Measurements from ENCODE around the gene ANKS1B.
"Not testable (repeated sequence)": the region's sequence is repeated elsewhere in the genome, so short reads cannot be mapped to it uniquely, and the experiment has no call there.

Gene ANKS1B

DNA sequence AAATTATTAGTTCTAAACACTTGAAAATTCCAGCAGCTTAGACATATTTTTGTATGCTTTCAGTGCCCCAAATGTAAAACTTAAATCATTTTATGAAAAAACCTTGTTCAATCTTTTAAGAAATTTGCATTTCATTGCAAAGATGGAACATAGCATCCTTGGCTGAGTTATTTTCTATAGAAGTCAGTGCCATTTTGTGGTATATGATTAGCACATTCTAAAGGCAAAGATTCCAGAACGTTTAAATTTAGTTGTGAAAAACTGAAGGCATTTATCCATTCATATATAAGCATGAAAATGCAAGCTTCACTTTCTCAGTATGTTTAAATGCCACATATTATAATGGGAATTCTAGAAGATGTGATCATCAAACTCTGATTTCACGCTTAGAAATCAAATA is 1007.5 kb downstream of the ANKS1B start:
- DNase-seq: no peak

DNA sequence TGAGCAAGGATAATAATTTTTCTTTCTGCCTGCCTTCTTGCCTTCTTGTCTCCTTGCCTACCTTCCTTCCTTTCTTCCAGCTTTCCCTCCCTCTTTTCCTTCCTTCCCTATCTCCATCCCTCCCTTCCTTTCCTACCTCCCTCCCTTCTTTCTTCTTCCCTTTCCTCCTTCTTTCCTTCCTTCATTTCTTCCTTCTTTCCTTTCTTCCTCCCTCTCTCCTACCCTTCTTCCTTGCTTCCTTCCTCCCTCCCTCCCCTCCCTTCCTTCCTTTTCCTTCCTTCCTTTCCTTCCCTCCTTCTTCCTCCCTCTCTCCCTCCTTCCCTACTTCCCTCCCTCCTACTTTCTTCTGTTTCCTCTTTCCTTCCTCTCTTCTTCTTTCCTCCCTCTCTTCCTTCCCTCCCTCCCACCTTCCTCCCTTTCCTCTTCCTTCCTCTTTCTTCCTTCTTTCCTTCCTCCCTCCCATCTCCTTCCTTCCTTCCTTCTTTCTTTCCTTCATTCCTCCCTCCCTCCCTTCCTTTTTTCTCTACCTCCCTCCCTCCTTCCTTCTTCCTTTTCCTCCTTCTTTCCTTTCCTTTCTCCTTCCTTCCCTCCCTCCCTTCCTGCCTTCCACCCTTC is 1009.9 kb downstream of the ANKS1B start:
- no peak for DNase-seq

DNA sequence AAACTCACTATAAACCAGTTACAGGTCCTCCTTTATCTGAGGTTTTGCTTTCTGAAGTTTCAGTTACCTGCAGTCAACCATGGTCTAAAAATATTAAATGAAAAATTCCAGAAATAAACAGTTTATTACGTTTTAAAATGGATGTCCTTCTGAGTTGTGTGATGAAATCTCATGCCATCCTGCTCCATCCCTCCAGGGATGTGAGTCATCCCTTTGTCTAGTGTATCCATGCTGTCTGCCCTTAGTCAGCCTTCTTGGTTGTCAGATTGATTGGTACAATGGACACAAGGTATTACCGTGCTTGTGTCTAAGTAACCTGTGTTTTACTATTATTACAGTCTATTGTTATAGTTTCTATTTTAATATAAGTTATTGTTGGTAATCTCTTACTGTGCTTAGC is 1011.3 kb downstream of the ANKS1B start:
- DNase-seq: no peak

DNA sequence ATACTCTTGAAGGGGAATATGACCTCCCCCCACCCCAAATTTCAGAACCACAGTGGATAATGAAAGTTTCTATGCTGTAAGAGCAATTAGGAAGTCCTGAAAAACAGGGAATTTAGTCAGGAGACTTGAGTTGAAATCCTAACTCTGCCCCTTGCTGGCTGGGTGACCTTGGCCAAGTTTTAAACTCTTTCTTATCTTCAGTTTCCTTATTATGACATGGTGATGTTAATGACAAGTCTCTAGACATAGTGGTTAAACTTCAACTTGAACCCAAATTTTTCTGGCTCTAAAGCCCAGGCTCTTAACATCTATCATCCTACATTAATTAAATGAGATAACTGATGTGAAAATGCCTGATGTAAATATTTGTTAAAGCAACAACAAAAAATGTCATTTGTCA is 1013.8 kb downstream of the ANKS1B start:
- no peak for DNase-seq

DNA sequence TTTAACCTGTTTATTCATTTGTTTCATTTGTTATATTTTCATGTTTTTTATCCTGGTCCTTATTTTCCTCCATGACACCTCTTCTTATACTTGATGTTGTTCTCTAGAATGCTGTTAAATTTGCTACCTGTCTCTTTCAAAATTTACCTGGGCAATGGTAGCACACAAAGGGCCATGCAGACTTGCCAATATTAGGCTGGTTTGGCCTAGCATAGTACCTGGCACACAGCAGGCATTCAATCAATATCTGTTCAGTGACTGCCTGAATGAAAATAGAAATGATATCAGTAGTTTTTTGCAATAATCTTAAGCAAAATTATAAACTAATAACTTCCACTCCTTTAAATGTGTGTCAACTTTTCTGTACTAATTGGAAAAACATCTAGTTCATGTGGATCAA is 1014.5 kb downstream of the ANKS1B start:
- DNase-seq: no peak

DNA sequence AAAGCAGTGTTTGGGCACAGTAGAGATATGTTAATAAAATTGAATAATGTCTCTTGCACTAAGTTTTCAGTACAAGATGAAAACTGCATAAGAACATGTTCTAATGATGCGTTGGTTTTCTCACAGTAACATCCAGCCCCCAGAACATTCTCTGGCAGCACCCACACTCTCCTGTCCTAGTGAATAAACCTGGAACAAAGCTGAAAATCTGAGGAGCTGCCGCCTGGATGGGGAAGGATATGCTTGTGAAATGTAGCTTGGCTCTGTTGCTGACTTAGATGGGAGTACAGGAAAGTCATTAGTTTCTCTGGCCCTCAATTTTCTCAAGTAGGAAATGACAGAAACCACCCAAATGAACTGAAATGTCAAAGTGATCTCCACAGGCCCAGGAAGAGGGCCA is 1015.8 kb downstream of the ANKS1B start:
- DNase-seq: no peak

DNA sequence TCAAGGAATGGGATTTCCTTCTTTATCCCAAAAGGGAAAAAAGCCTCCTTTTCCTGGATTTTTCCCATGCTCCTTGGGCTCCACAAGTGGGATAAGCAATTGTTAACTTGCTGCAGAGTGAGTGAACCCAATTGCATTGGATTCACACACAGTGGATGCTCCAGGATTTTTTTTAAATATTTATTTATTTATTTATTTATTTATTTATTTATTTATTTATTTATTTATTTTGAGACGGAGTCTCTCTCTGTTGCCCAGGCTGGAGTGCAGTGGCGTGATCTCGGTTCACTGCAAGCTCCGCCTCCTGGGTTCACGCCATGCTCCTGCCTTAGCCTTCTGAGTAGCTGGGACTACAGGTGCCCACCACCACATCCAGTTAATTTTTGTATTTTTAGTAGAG is 1027.6 kb downstream of the ANKS1B start:
- not testable (repeated sequence) for DNase-seq

DNA sequence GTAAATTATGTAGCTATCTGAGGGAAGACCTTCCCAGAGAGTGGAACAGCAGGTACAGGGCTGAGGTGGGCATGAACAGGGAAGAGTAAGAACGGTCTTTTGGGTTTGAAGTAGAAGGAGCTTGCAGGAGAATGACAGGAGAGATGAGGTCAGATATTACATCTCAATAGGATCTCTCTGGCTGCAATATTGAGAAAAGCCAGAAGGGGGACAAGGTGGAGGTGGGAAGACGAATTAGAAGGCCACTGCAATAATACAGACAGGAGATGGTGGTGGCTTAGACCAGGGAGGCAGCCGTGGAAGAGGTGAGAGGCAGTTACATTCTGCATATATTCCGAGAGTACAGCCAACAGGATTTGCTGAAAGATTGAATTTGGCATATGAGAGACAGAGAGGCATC is 1029.5 kb downstream of the ANKS1B start:
- no peak for DNase-seq

DNA sequence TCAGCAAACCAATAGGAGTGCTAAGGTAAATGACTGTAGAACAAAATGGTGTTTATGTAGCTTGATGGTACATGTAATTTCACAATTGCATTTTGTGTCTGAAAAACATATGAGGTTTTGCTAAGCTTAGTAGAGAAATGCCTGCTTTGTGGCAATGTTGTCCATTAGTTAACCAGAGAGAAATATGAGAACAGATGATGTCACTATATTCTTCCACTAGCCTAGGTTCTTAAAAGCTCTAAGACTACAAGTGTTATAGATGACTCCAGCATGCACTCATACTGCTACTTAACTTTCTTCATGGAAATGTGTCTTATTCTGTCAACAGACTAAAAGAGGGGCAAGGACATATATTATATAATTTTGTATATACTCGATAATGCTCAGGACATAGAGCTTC is 1030.2 kb downstream of the ANKS1B start:
- no peak for DNase-seq

DNA sequence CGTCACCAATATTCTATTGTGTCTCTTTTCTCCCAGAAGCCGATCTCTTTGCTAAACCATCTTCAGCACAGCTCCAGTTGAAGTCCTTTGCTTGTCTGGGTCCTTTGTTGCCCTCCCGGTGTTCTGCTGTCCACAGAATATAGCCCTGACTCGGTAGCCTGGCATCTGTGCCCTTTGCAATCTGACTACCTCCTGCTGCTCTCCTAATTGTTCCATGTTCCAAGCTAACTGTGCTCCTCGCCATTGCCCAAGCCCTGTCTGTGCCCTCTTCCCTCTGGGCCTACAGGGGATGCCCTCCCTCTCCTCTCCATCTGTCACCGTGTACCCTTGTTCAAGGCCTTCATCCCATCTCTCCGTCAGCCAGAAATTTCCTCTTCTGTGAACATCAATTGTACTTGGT is 1033.3 kb downstream of the ANKS1B start:
- DNase-seq: no peak

DNA sequence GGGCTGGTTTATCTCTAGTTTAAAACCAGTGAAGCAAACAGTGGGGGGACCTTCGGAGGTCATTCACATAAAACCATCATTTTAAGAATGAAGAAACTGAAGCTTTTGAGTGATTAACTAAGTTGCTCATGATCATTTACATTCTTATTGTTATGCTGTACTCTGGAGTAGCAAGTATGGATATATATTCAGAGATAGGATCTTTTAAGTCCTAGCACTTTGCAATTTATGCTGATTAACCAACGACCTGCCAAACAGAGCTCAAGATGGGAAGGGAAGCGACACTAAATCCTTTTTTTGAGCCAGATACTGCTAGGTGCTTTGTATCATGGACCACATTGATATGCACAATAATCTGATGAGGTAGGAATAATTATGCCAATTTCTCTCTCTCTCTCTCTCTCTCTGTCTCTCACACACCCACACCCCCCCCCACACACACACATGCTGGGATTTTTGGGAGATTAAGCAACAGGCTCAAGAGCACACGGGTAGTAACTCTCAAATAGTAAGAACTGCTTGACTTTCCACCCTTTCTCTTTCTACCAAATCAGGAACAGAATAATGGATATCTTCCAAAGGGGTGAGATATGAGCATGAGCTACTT is 1036.3 kb downstream of the ANKS1B start:
- DNase-seq: no peak

DNA sequence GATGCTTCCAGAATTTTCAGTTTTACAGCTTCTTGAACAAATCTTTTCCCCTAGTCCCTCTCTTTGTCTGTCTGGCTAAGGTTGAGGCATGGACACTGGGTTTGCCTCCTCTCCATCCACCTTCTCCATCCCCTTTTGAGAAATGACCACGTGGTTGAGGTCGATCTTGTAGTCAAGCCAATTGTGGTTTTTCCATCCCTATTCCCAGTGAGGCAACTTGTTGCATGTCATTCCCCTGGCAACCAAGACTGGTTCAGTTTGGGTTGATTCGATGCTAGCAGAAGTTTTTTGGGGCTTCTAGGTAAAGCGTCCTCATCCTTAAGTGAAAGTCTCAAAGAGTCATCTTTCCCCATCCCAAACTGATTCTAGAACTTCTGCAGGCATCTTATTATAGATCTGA is 1038.9 kb downstream of the ANKS1B start:
- DNase-seq: no peak

DNA sequence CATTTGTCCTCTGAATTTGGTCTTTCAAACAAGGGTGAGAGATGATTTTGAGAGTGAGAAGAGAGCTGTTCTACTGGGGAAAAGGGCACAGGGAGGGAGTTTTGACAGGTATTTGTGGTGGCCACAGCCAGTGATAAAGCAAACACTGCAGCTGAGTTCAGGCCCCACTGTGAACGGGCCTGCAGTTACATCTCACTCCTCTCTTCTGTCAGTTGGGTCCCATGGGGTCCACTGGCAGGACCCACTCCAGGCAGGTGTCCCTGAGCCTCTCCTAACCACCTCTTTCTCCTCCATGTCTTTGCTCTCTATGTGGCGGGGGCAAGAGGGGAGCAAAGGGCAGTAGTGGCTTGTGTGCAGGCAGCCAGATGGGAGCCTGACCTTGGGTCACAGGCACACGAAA is 1044.8 kb downstream of the ANKS1B start:
- no peak for DNase-seq

DNA sequence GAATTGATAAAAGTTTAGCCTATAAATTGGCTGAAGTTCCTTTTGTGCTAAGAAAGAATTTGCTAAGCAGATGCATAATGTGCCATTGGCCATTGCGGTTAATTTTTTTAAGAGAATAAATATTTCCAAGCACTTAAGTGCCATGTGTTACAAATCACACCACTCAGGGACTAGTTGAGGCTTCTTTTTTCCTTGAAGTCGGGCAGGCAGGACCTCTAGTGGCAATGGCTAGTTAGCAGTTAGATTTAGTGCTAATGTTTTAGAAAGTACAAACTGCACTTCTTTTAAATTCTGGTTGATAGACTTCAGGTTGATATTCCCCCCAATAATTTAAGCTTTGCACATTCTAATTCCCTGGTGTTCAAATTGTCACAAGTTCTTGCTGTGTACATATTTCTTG is 1045.4 kb downstream of the ANKS1B start:
- no peak for DNase-seq

DNA sequence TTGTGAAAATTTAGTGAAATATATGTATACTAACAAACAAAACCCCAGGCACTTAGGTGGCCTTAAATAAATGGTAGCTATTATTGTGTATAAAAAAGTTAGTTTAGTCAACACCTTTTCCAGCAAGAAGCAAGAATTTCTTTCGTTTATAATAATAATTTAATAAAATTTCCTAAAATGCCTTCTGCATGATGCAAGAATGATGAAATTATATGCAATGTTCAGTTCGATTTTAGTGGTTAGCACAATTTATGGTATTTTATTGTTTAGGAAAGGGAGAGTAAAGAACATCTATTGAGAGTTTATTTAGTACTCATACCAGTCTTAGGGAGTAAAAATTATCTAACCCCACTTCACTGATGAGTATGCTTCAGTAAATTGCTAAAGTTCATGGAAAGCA is 1048.9 kb downstream of the ANKS1B start:
- no peak for DNase-seq

DNA sequence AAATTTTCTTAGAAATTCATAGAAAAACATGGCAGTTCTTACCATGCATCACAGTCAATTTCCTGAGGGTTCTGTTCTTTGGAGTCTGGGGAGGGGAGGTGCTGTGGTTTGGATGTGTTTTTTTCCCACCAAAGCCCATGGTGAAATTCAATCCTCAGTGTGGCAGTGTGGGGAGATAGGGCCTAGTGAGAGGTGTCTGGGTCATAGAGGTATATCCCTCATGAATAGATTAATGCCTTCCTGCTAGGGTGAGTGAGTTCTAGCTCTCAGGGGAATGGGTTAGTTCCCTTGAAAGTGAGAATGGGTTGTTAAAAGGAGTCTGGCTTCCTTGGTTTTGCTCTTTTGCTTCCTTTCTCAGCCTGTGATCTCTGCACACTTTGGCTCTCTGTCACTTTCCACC is 1061.9 kb downstream of the ANKS1B start:
- no peak for DNase-seq

DNA sequence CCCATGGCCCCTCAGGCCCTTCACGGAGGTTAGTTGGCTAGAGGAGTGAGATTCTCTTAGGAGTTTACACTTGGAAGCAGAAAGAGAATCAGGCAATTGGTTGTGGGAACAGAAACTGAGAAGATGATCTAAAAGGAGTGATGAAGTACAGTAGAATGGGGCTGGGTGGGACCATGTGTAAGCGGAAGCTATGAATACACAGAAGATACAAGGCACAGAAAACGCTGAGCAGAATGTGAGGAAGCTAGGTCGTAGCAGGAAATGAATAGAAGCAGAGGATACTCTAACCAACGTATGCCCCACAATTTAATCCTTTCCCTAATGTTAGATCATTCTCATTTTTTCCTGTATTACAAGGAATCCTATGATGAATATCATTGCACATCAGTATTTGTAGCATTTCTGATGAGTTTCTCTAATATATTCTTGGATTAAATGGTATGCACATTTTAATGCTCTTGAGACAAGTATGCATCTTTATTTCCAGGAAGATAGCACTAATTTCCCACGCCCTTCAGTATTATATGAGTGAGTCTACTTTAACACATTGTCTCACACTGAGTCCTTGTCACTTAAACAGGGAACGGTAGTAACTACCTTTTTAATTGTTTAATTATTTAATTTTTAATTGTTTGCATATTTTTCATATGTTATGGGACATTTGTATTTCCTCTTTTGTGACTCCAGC is 1066.4 kb downstream of the ANKS1B start:
- DNase-seq: no peak

DNA sequence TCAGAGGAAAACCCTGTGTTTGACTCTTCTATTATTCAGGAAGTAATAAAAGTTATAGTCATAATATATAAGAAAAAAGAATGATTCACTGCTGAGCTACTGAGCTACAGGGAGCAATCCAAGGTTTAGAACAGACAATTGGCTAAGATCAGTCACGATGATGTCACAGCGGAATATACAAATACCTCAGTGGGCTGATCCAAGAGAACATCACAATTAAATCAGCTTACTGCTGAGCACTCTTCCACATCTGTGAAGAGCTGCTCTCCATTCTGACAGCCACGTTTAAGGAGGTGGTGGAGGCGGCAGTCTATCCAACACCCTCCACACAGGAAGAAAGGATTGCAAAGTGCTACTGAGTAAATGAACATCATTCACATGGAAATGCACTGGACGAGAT is 1068.6 kb downstream of the ANKS1B start:
- DNase-seq: no peak

DNA sequence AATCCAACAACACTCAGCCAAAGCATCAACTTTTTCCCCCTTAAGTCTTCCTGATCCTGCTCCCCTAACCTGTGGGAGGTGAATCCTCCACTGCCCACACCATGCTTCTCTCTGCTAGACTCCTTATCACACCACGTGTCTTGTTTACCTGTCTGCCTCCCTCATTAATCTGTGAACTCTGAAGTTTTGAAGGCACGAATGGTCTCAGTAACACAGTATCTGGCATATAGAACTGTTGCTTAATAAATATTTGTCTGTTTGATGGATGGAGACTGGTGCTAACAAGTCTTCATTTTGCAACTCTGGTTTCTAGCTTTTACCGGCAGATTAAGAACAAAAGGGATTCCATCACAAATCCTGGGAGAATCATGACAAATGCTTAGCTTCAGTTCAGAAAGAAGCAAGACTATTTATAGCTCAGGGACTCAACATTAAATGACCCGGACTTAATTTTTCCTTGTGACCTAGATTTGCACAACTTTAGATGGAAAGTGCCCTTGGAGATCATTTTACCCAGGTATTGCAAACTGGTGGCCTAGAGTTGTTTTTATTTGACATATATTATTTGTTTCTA is 1072.2 kb downstream of the ANKS1B start:
- DNase-seq: no peak

DNA sequence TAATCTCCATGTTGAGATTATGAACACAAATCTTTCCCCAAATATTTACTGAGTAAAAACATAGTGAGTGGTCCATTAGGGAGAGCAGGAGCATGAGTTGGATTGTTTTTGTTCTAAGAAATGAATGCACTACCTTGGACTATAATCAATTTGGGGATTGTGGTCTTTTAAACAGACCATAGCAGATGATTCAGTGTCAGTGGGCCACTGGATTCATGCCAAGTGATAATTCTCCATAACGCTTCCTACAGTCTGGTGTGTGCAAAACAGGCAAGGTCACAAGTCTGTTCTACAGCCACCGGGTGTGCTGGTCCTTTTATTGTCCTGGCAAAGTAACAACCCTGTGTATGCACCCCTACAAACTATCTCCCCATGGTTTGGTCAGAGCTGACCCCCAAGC is 1073.3 kb downstream of the ANKS1B start:
- DNase-seq: no peak

DNA sequence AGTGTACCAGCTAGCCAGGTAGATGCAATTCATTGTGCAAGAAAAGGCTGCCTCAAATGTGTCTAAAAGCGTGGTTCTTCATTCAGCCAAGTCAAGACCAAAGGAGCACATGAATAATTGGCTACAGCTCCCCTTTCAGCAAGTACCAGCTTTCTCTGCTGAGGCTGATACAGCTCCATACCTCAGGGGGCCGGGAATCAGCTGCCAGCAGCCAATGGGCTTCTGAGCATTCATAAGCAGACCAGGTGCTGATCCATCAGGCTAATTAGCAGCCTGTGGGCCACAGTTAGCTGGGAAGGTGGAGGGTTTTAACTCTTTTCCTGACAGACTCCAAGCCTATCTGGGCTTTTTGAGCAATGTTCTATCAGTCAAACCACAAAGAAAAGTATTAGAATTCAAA is 1075.0 kb downstream of the ANKS1B start:
- no peak for DNase-seq

DNA sequence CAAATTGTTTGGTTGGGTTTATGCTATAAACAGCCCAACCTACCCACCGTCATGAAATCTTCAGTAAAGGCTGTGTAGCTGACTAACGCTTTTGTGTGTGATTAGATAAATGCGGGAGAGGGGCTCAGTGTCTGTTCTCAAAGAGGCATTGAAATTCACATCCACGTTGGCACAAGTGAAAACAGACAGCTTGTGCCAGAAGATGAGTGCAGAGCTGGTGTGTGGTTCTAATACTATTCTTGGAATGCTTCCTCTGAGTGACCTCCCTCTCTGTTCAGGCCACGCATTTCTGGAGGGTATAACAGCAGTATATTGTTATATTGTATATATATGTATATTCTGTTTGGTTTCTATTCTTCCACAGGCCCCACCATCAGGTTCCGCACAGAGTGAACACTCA is 1075.9 kb downstream of the ANKS1B start:
- DNase-seq: no peak

DNA sequence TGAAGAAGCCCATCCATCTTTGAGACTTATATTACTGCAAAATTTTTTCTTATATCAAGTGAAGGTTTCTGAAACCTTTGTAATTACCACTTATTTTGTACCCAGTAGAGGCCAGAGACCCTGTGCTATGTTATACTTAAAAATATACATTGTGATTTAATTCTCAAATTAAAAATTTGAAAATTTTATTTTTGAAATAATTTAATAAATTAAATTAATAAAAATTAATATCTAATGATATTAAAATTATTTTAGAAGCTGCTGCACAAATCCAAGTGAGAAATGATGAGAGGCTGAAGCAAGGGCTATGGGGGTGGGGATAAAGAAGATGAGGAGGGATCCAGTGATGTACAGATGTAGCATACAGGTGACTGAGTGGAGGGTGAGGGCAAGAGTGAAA is 1080.9 kb downstream of the ANKS1B start:
- DNase-seq: no peak

DNA sequence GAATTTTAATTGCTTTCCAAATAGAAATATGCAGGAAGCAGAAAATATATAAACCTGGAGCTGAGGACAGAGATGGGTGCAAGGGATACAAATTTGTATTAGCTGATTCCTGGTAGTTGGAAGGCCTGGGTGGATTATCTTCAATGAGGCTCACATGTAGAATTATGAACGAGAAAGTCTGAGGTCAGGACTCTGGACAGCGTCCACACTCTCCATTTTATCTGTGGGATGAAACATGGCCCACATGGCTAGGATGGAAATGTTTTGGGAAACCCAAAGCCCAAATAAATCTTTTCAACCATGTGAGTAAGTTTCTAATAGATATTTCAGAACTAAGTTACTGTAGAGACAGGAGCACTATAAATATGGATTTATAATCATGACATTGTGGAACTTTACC is 1083.5 kb downstream of the ANKS1B start:
- no peak for DNase-seq
